COLO829 (cell line): ENCODE data around the gene BAK1.
A peak's percentile ranks its signal among the peaks of the same experiment; 100 is the strongest.
"Not testable (repeated sequence)": the region's sequence is repeated elsewhere in the genome, so short reads cannot be mapped to it uniquely, and the experiment has no call there.

Source experiments
- DNase-seq: peaks from one replicate; pipeline ENCODE4 v3.0.0; 2012; ENCODE audit warnings: low spot score

Gene BAK1

GRCh38 chr6:33586108-33586640, 6.1 kb upstream of the BAK1 start:
- no peak for DNase-seq

- peak; percentile 69 for DNase-seq
Observed at GRCh38 chr6:33585403-33586107, 5.5 kb upstream of the BAK1 start.

GRCh38 chr6:33584700-33585402, 4.8 kb upstream of the BAK1 start:
- no peak for DNase-seq

GRCh38 chr6:33583591-33584155, 3.6 kb upstream of the BAK1 start:
- no peak for DNase-seq

GRCh38 chr6:33581186-33581585, 1.1 kb upstream of the BAK1 start:
- no peak for DNase-seq

DNA sequence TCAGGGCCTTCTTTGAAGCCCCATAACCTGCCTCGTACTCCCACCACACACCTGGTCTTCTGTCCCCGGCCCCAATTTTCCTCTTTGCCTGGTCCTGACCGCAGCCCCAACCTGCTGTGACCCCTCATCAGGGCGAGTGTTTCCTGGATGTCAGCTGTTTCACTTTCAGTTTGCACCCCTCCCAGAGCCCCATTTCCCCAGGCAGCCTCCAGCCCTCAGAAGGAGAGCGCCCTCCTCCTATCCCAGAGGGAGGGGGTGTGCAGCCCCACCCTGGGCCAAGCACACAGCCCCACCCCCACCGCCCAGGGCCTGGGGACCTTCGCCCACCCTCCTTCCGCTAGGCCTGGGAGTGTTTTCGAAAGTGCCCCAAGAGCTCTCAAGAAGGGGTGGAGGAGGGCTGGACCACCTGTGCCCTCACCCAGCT, 1.5 kb downstream of the BAK1 start:
- no peak for DNase-seq

DNA sequence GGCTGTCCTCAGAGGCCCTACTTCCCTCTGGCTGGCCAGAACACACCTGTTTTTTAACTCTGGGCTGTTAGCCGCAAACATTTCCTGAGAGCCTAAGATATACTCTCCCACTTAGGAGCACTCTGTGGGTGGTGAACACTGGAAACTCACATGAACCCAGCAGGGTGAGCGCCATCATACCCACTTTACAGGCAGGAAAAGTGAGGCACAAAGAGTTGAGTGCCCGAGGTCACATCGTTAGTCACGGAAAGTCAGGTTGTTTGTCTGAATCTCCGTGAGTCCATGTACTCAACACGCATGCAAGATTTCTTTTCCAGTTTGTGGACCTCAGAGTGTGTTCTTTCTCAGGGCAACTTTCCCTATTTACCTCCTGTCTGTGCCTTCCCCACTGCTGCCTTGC, 1.9 kb downstream of the BAK1 start:
- no peak for DNase-seq

- no peak for DNase-seq
Observed at GRCh38 chr6:33577718-33578117, 2.4 kb downstream of the BAK1 start.

- DNase-seq: peak; percentile 61
Observed at GRCh38 chr6:33577106-33577535, 3.0 kb downstream of the BAK1 start.

GRCh38 chr6:33576668-33577067, 3.4 kb downstream of the BAK1 start:
- no peak for DNase-seq

GRCh38 chr6:33575211-33575610, 4.9 kb downstream of the BAK1 start:
- DNase-seq: no peak

- no peak for DNase-seq
Observed at GRCh38 chr6:33571637-33572316, 8.3 kb downstream of the BAK1 start.

DNA sequence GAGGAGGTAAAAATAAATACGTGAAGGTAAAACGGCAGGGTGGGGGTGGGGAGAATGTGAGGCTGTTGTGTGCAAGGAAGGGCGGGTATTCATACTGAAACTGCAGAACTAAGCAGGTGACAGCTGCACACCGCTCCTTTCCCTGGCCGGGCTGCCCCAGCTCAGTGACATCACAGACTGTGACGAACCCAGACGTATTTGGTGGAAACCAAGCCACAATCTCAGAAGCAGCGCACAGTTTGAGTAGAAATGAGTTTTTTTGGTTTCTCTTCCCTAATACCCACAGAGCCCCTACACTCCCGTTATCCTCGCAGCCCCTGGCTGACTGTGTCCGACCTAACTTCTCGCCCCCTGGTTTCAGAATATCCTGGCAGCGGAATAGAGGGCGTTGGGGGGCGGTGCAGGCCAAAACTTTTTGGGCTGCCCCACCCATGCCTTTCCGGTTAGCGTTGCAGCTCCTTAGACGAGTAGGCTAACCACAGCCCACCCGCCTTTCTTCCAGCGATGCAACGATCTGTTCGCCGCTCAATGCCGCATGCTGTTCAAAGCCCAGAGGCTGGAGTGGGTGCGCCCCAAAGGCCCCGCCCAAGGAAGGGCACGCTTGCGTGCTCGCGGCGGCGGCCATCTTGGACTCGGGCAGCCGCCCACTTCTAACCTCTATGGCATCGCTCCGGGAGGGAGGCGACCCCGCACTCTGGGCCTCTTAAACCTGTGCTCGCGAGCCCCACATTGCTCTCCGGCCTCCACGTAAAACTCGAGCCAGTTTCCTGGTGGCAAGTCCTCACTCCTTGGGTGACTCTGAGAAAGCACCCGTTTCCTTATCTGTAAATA, 9.1 kb downstream of the BAK1 start:
- peak; percentile 86 for DNase-seq

- DNase-seq: no peak
Observed at GRCh38 chr6:33568826-33569570, 11.1 kb downstream of the BAK1 start.

- no peak for DNase-seq
Observed at GRCh38 chr6:33567836-33568235, 12.2 kb downstream of the BAK1 start.

- no peak for DNase-seq
Observed at GRCh38 chr6:33566182-33567084, 13.6 kb downstream of the BAK1 start.

GRCh38 chr6:33558801-33559200, 21.3 kb downstream of the BAK1 start:
- no peak for DNase-seq

- no peak for DNase-seq
Observed at GRCh38 chr6:33557376-33557775, 22.7 kb downstream of the BAK1 start.

GRCh38 chr6:33552883-33553282, 27.2 kb downstream of the BAK1 start:
- not testable (repeated sequence) for DNase-seq

- no peak for DNase-seq
Observed at GRCh38 chr6:33552252-33552651, 27.8 kb downstream of the BAK1 start.
